GM19455 (cell line): ENCODE data around the gene PRKCH.

ENCODE experiments used
- ATAC-seq: cut with Tn5 transposase; IDR thresholded peaks from one replicate; pipeline ENCODE4 v1.9.1; 2021; ENCODE audit not compliant: unreplicated experiment

Gene PRKCH

GRCh38 chr14:61418746-61419145, 97.4 kb downstream of the PRKCH start:
- ATAC-seq, result no peak

DNA sequence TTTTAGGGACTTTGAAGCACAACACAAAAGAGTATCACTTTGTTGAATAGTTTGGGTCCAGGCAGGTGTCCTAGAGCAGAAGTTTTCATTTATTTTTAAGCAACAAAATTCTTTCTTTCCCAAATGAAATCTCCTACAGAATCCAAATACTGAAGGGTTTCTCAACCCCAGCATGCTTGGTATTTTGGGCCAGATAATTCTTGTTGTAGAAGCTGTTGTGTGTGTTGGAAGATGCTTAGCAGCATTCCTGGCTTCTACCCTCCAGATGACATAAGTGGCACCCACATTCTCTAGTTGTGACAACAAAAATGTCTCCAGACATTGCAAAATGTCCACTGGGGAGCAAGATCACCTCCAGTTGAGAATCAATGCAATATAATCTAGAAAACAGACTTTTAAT, 97.8 kb downstream of the PRKCH start:
- no peak for ATAC-seq

DNA sequence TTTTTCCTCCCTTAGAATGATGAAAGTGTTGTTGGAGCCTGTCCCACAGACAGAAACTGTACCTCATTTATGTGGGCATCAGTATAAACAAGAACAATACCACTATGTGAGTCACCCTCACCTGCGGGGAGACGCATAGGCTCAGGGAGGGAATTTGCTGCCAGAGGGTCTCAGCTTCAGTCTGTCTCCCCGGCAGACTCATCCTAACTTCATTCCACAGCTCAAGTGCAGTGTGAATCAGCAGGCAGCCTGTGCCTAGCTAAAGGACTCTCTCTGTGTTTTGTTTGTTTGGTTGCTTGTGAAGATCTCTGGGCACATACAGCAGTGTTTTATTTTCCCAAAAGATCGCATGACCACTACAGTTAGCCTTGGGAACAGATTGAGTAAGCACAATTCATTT, 98.9 kb downstream of the PRKCH start:
- ATAC-seq, result no peak

GRCh38 chr14:61421212-61421923, 100.0 kb downstream of the PRKCH start:
- no peak for ATAC-seq

DNA sequence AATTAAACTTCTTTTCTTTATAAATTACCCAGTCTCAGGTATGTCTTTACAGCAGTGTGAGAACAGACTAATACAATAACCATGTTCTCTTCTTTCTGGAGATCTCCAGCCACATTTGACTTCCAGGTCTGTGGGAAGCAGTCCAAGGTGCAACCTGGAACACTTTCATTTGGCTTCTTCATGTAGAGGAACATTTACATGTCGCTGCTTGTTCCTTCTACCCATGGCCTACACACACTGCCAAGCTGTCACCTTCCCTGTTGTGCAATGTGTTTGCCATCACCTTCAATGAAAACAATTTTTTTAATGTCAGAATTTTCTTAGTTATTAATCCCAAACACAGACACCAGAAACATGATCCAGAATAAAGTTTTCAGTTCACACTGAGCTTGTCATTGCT, 104.7 kb downstream of the PRKCH start:
- no peak for ATAC-seq

GRCh38 chr14:61428261-61428660, 106.9 kb downstream of the PRKCH start:
- ATAC-seq, result no peak

DNA sequence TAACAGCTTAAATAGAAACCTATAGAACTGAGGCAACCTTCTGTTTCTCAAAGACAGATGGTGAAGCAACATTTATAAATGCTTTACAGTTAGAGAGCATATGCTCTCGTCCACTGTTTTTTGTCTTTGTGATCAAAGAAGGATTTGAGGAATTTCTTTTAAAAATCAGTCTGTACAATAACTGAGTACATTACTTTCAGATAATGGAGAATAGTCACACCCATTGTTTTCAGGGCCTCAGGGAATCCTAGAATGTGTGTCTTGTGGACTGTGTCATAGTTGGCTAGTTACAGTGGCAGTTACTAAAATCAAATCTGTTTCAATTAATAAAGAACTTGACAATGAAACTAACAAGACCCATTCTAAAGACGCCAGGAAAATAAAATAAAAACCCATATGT, 107.9 kb downstream of the PRKCH start:
- ATAC-seq, result no peak

- no peak for ATAC-seq
Measured at GRCh38 chr14:61430066-61430757, 108.8 kb downstream of the PRKCH start.

- ATAC-seq, result no peak
Measured at GRCh38 chr14:61433169-61433568, 111.8 kb downstream of the PRKCH start.

DNA sequence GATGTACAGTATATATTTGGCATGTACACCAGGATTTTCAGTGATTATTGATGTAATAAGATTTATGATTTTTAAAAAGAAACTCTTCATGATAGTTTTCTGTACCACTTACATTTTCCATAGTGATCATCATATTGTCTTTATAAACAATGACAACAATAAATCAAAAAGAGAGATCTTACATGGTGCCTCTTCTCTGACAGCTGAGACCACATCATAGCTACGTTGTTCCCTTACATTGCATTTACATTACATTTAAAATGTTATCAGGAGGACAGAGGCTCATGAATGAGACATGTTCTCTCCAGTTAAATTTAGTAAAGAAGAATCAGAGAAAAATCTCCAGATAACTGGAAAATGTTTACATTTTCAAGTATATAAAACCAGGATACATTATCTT, 112.4 kb downstream of the PRKCH start:
- no peak for ATAC-seq

DNA sequence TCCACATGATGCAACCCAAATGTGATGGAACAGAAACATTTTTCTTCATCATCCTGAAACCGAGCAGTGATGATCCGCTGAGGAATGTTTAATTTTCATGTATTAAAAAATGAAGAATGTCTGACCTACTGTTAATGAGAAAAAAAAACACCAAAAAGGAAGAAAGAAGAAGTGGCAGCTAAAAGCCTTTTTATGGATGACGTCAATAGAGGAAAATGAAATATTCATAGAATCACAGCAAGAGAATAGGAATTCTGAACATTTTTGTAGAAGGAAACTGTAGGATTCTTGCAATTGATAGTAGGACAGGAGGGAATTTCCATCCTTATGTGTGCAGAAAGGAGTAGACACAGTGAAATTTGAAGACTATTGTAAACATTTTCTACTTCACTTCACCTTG, 112.9 kb downstream of the PRKCH start:
- ATAC-seq, result no peak

- no peak for ATAC-seq
Measured at GRCh38 chr14:61435563-61436337, 114.4 kb downstream of the PRKCH start.

GRCh38 chr14:61437381-61437780, 116.0 kb downstream of the PRKCH start:
- ATAC-seq, result no peak

- ATAC-seq, result no peak
Measured at GRCh38 chr14:61438036-61438435, 116.7 kb downstream of the PRKCH start.

DNA sequence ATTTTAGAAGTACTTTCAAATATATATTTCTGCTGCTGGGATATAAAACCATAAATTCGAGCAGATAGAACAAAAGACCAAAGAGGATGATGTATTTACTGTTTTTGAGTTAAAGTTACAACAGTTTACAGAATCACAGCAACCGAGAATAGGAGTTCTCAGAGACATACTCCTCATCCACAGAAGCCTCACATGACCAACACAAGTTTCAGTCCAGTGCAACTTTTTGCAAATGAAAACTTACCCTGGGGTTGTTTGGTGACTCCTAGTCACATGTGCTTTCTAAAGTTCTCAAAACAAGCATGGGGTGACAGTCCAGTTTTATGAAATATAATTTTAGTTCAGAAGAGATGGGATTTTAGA, 117.1 kb downstream of the PRKCH start:
- peak; percentile 58 for ATAC-seq

GRCh38 chr14:61438860-61439765, 117.7 kb downstream of the PRKCH start:
- ATAC-seq, result peak; percentile 54

GRCh38 chr14:61439779-61440418, 118.5 kb downstream of the PRKCH start:
- ATAC-seq, result no peak

GRCh38 chr14:61443481-61443880, 122.1 kb downstream of the PRKCH start:
- ATAC-seq, result no peak

- ATAC-seq, result peak; percentile 77
Measured at GRCh38 chr14:61444215-61444768, 122.9 kb downstream of the PRKCH start.

DNA sequence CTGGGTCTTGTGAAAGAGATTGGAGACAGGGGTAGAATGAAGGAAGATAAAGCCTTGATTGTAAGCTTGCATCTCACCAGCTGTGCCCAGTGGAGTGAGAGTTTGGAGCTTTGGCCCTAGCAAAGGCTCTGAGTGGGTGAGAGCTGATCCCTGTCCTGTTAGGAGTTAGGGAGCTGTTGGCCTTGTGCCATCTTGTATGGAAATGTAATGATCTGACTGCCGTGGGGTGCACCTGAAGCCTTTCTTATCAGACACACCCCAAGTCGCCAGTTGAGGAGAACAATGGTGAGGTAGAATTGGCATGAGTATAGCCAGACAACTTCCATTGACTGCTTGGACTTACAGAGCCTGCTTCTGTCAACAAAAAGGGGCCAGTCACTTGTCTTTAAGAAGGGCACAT, 130.1 kb downstream of the PRKCH start:
- ATAC-seq, result no peak
